C4-2B (cell line): Measurements from ENCODE around the gene FLYWCH1.
A peak's percentile ranks its signal among the peaks of the same experiment; 100 is the strongest.

Experiments used
- H3K27ac ChIP-seq: fragments of 450-650 bp; 2 replicates; pipeline ENCODE4 v1.5.1; 2017
- ZFX ChIP-seq: fragments of 450-650 bp; IDR thresholded peaks from 2 replicates; pipeline ENCODE4 v1.6.1; 2017
- TF ChIP-seq, protein P1 (sequence below): fragments of 450-650 bp; conservative IDR thresholded peaks from 2 replicates; pipeline ENCODE4 v1.5.1; 2017; ENCODE audit warnings: mild to moderate bottlenecking

FLYWCH1 gene

DNA sequence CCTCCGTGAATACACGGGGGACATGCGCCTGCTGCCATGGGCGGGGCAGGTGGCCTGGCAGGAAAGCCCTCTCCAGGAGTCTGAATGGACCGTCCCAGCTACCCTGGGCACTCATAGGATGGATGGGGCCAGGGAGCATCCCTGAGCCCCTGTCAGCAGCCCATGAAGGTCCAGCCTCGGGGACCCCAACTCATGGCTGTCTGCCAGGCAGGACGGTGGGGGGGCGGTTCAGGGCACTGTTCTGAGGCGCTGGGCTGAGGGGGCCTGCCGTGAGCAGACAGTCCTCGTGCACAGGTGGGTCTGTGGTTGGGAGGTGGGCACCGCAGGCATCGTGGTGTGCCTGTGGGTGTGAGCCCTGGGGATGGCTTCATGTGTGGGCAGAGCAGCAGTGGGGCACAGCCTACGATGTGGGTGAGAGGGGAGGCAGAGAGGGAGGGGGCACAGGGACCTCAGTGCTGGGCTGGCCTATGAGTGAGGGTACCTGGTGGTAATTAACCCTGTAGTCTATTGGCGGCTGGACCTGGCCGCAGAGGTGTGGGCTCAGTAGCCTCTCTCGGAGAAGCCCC lies 75.0 kb downstream of the FLYWCH1 start:
- 0 out of 2 replicates have a peak overlapping the region, but pooled peaks have one; percentile 7 for H3K27ac ChIP-seq
- TF ChIP-seq, protein P1, sequence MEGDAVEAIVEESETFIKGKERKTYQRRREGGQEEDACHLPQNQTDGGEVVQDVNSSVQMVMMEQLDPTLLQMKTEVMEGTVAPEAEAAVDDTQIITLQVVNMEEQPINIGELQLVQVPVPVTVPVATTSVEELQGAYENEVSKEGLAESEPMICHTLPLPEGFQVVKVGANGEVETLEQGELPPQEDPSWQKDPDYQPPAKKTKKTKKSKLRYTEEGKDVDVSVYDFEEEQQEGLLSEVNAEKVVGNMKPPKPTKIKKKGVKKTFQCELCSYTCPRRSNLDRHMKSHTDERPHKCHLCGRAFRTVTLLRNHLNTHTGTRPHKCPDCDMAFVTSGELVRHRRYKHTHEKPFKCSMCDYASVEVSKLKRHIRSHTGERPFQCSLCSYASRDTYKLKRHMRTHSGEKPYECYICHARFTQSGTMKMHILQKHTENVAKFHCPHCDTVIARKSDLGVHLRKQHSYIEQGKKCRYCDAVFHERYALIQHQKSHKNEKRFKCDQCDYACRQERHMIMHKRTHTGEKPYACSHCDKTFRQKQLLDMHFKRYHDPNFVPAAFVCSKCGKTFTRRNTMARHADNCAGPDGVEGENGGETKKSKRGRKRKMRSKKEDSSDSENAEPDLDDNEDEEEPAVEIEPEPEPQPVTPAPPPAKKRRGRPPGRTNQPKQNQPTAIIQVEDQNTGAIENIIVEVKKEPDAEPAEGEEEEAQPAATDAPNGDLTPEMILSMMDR: no peak
- TF ChIP-seq ZFX: no peak

DNA sequence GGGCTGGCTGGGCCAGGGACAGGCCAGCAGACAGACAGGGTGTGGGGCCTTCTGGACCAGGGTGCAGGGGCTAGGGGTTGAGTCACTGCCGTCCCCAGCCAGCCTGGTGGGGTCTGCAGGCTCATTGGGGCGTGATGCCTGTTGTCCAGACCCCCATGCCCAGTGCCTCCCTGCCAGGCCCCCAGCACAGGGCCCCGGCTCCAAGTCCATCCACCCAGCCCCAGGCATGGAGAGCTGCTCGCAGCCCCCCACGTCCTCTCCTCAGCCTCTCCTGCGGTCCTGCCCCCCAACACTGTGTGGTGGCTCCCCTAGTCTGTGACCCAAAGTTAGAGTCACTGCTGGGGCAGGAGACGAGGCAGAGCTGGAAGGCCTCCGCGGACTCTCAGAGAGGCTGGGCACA lies 75.6 kb downstream of the FLYWCH1 start:
- H3K27ac ChIP-seq: no peak overlapping the region
- TF ChIP-seq, protein P1: no peak
- no peak for TF ChIP-seq ZFX

DNA sequence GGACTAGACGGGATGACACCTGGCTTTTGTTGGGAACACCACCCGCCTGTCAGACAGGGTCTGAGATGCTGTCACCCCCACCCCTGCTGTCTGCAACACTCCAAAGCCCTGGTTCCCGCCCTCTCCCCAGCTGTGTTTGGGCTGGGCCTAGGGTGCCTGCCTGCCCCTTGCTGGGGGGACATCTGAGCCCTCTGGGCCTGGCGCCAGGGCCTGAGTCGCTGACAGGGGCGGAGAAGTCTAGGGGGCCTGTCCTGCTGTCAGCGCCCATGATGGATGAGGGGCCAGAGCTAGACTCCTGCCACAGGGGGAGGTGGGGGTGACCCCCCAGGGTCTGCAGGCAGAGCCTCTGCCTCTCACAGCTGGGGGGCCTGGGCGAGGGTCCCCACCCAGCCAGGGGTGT lies 76.1 kb downstream of the FLYWCH1 start:
- H3K27ac ChIP-seq: no peak overlapping the region
- no peak for TF ChIP-seq ZFX
- TF ChIP-seq, protein P1: no peak

DNA sequence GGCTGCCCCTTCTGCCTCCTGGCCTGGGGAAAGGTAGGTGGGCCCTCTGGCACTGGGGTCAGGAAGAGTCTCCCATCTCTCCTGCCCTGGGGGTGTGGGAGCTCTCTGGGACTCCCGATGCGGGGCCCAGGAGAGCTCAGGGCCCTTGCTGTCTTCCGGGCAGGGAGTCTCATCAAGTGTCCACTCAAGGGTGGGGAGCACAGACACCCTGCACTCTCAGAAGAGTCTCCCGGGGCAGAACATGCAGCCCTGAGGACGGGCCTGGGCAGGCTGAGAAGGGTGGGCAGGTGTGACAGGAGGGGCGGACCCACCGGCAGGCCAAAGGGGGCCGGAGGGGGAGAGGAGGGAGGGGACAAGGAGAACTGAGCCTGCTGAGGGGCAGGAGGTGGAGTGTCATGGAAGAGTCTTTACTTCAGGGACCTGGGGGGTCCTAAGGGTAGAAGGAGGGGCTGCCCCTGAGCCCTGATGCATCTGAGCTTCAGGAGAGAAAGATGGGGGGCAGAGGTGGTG lies 76.9 kb downstream of the FLYWCH1 start:
- TF ChIP-seq ZFX: no peak
- TF ChIP-seq, protein P1: no peak
- H3K27ac ChIP-seq: no peak overlapping the region

DNA sequence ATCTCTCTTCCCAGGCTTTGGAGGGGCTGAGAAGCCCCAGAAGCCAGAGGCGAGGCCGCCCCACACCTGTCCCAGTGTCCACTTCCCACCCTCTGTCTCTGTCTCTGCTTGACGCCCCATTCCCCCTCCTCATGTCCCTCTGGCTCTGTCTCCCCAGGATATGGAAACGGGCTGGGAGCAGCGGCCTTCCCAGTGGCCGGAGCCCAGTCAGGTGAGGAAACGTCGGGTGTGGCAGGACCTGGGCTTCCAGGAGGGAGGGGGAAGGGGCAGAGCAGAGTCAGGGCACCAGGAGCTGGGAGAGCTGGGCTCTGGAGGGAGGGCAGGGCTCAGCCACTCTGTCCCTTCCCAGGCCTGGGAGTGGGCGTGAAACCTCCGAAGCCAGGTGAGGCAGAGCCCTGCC lies 79.2 kb downstream of the FLYWCH1 start:
- H3K27ac ChIP-seq: peak overlapping the region; percentile 35
- no peak for TF ChIP-seq ZFX
- TF ChIP-seq, protein P1: no peak

DNA sequence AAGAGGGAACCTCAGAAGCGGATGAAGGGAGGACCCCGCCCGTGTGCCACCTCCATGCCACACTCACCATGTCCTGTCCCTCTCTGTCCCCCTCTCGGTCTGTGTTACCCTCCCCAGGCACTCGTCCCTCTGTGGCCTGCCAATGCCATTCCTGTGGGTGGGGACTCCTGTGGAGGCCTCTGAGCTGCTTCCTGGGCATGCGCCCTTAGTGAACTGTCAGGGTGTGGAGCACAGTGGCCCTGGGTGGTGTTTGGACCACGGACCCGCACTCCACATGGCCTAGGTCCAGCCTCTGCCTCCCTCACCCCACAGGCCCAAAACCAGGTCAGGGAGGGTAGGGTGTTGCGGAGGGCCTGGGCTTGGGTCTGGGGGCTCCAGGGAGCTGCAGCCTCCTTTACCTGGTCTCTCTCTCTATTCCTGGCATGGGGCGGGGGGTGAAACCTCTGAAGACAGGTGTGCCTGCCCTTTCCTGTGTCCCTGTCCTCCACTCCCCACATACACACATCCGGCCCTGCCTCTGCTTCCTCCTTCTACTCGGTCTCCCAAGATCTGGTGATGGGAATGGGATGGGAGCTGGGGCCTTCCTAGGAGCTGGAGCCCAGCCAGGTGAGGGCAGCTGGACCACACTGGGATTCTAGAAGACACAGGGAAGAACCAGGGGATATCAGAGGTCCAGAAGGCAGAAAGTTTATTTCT lies 80.0 kb downstream of the FLYWCH1 start:
- TF ChIP-seq, protein P1: no peak
- TF ChIP-seq ZFX: no peak

DNA sequence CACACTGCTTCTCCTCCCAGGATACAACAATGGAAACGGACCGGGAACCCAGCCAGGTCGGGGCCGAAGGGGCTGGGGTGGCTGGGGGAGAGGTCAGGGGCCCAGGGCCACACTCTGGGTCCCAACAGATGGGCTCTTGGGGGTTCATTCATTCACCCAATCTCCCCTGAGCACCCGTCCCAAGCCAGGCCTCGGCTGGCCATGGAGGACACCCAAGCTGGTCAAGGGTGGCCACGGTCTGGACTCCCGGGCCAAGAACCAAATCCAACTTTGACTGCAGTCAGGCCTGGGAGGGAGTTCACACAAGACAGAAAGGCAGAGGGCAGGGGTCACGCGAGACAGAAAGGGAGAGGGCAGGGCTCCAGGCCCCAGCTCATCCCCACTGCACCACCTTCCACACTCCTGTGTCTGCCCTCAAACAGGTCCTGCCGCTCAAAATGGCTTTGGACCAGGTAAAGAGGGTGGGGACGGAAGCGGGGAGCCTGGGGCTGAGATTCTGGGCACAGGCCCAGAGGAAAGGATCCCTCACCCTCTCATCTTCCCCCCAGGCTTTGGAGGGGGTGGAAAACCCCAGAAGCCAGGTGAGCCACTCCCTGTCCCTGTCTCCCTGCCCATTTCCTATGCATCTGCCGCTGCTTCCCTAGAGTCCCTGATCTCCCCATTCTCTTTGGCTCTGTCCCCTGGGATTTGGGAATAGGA lies 80.8 kb downstream of the FLYWCH1 start:
- no peak for TF ChIP-seq ZFX
- H3K27ac ChIP-seq: no peak overlapping the region

More for the DNA sequence above, 80.0 kb downstream of the FLYWCH1 start:
- peak overlapping the region; percentile 35; the same call in 1 of the 2 replicates for H3K27ac ChIP-seq
